Kidney tubule cell (primary cell): ENCODE results near the gene GAPDHS.

ENCODE experiments used
- DNase-seq: peaks from one replicate; pipeline ENCODE4 v3.0.0-alpha.2; 2018; ENCODE audit warnings: low spot score

GAPDHS gene

GRCh38 chr19:35557539-35558399, 24.5 kb downstream of the GAPDHS start:
- peak; percentile 25 for DNase-seq

- no peak for DNase-seq
Measured at GRCh38 chr19:35558400-35559280, 25.4 kb downstream of the GAPDHS start.

- no peak for DNase-seq
Measured at GRCh38 chr19:35559281-35559659, 26.0 kb downstream of the GAPDHS start.

GRCh38 chr19:35559781-35560180, 26.5 kb downstream of the GAPDHS start:
- DNase-seq: no peak

GRCh38 chr19:35560271-35560670, 27.0 kb downstream of the GAPDHS start:
- DNase-seq: no peak

- DNase-seq: no peak
Measured at GRCh38 chr19:35560677-35561076, 27.4 kb downstream of the GAPDHS start.

GRCh38 chr19:35561436-35561835, 28.2 kb downstream of the GAPDHS start:
- no peak for DNase-seq

- DNase-seq: no peak
Measured at GRCh38 chr19:35562336-35562735, 29.1 kb downstream of the GAPDHS start.

- DNase-seq: no peak
Measured at GRCh38 chr19:35562776-35563175, 29.5 kb downstream of the GAPDHS start.

- DNase-seq: no peak
Measured at GRCh38 chr19:35563207-35563829, 30.1 kb downstream of the GAPDHS start, which contains the start of gene ATP4A. ATP4A (minus strand) TSS chr19:35563658; CDS start chr19:35563629, 29 bp downstream.

GRCh38 chr19:35565016-35565856, 32.0 kb downstream of the GAPDHS start:
- no peak for DNase-seq

- no peak for DNase-seq
Measured at GRCh38 chr19:35566738-35567137, 33.5 kb downstream of the GAPDHS start.

- no peak for DNase-seq
Measured at GRCh38 chr19:35569281-35569781, 36.1 kb downstream of the GAPDHS start.

GRCh38 chr19:35571406-35571965, 38.2 kb downstream of the GAPDHS start:
- DNase-seq: no peak

- DNase-seq: no peak
Measured at GRCh38 chr19:35577918-35578317, 44.7 kb downstream of the GAPDHS start.

- no peak for DNase-seq
Measured at GRCh38 chr19:35578707-35579106, 45.5 kb downstream of the GAPDHS start.

GRCh38 chr19:35582760-35583159, 49.5 kb downstream of the GAPDHS start:
- no peak for DNase-seq

GRCh38 chr19:35585848-35586247, 52.6 kb downstream of the GAPDHS start, which contains the start of gene PMIS2:
PMIS2 (plus strand) TSS chr19:35586173; CDS start chr19:35586260, 87 bp downstream.
- DNase-seq: no peak

GRCh38 chr19:35587321-35587720, 54.1 kb downstream of the GAPDHS start:
- peak; percentile 19 for DNase-seq

- no peak for DNase-seq
Measured at GRCh38 chr19:35590875-35591274, 57.6 kb downstream of the GAPDHS start.

- DNase-seq: peak; percentile 54
Measured at GRCh38 chr19:35592226-35592625, 59.0 kb downstream of the GAPDHS start.
